ENCODE measurements around the gene ANAPC15.
"Not testable (repeated sequence)": the region's sequence is repeated elsewhere in the genome, so short reads cannot be mapped to it uniquely, and the experiment has no call there.

The ANAPC15 gene

GRCh38 chr11:72112143-72112977 is at the start of gene ANAPC15:
TSS of gene ANAPC15 (minus strand) at chr11:72112695. CDS start at chr11:72111276, 1,419 bp downstream.
- H3K27me3 ChIP-seq (ENCODE audit: low read depth, low read length) = no peaks in the 10 kb centered on the region
- H3K4me1 ChIP-seq (ENCODE audit: control insufficient read depth in 1 of 2, insufficient read depth in 2 of 2, low read length in 2 of 2) = peaks cover 6% of the 10 kb centered on the region in 2 donors
- H3K36me3 ChIP-seq (ENCODE audit: control insufficient read depth in 1 of 2, insufficient read depth in 2 of 2, low read length in 2 of 2) = peaks cover 2 to 15% of the 10 kb centered on the region in 2 donors
- no peaks in the 10 kb centered on the region for H3K9me3 ChIP-seq (ENCODE audit: control insufficient read depth in 1 of 2, low read length in 2 of 2)
- H3K27ac ChIP-seq (ENCODE audit: low read length) = peak within 1 kb of the TSS; percentile 100
- H3K4me3 ChIP-seq (ENCODE audit: low read depth in 1 of 2, low read length in 2 of 2) = peak within 1 kb of the TSS; percentile 61 to 87

GRCh38 chr11:72160319-72160718 is 47.8 kb upstream of the ANAPC15 start:
- Histone ChIP-seq H3K4me3 (ENCODE audit: low read depth in 1 of 2, low read length in 2 of 2) (no peak overlapping the region), H3K9me3 (ENCODE audit: control insufficient read depth in 1 of 2, low read length in 2 of 2) (no peaks in the 10 kb centered on the region), H3K4me1 (ENCODE audit: control insufficient read depth in 1 of 2, insufficient read depth in 2 of 2, low read length in 2 of 2) (no peaks in the 10 kb centered on the region), H3K27me3 (ENCODE audit: low read depth, low read length) (no peaks in the 10 kb centered on the region), H3K27ac (ENCODE audit: low read length) (no peak overlapping the region), H3K36me3 (ENCODE audit: control insufficient read depth in 1 of 2, insufficient read depth in 2 of 2, low read length in 2 of 2) (no peaks in the 10 kb centered on the region)

- H3K27ac ChIP-seq (ENCODE audit: low read length) = no peak overlapping the region
- no peaks in the 10 kb centered on the region for H3K9me3 ChIP-seq (ENCODE audit: control insufficient read depth in 1 of 2, low read length in 2 of 2)
- H3K27me3 ChIP-seq (ENCODE audit: low read depth, low read length) = no peaks in the 10 kb centered on the region
- H3K36me3 ChIP-seq (ENCODE audit: control insufficient read depth in 1 of 2, insufficient read depth in 2 of 2, low read length in 2 of 2) = no peaks in the 10 kb centered on the region
- no peaks in the 10 kb centered on the region for H3K4me1 ChIP-seq (ENCODE audit: control insufficient read depth in 1 of 2, insufficient read depth in 2 of 2, low read length in 2 of 2)
- H3K4me3 ChIP-seq (ENCODE audit: low read depth in 1 of 2, low read length in 2 of 2) = no peak overlapping the region
These were observed 44.6 kb upstream of the ANAPC15 start for GRCh38 chr11:72157131-72157530.

- Histone ChIP-seq H3K4me1 (ENCODE audit: control insufficient read depth in 1 of 2, insufficient read depth in 2 of 2, low read length in 2 of 2) (no peaks in the 10 kb centered on the region), H3K36me3 (ENCODE audit: control insufficient read depth in 1 of 2, insufficient read depth in 2 of 2, low read length in 2 of 2) (no peaks in the 10 kb centered on the region), H3K27me3 (ENCODE audit: low read depth, low read length) (no peaks in the 10 kb centered on the region), H3K27ac (ENCODE audit: low read length) (no peak overlapping the region), H3K9me3 (ENCODE audit: control insufficient read depth in 1 of 2, low read length in 2 of 2) (no peaks in the 10 kb centered on the region), H3K4me3 (ENCODE audit: low read depth in 1 of 2, low read length in 2 of 2) (no peak overlapping the region)
These were observed 43.3 kb upstream of the ANAPC15 start for GRCh38 chr11:72155751-72156150.

- Histone ChIP-seq H3K9me3 (ENCODE audit: control insufficient read depth in 1 of 2, low read length in 2 of 2) (no peaks in the 10 kb centered on the region), H3K27me3 (ENCODE audit: low read depth, low read length) (no peaks in the 10 kb centered on the region), H3K27ac (ENCODE audit: low read length) (no peak overlapping the region), H3K36me3 (ENCODE audit: control insufficient read depth in 1 of 2, insufficient read depth in 2 of 2, low read length in 2 of 2) (no peaks in the 10 kb centered on the region), H3K4me3 (ENCODE audit: low read depth in 1 of 2, low read length in 2 of 2) (no peak overlapping the region), H3K4me1 (ENCODE audit: control insufficient read depth in 1 of 2, insufficient read depth in 2 of 2, low read length in 2 of 2) (no peaks in the 10 kb centered on the region)
These were observed 42.3 kb upstream of the ANAPC15 start for GRCh38 chr11:72154816-72155215.

GRCh38 chr11:72153874-72154273 is 41.4 kb upstream of the ANAPC15 start:
- not testable (repeated sequence) for H3K4me3 ChIP-seq (ENCODE audit: low read depth in 1 of 2, low read length in 2 of 2); H3K4me1 ChIP-seq (ENCODE audit: control insufficient read depth in 1 of 2, insufficient read depth in 2 of 2, low read length in 2 of 2); H3K9me3 ChIP-seq (ENCODE audit: control insufficient read depth in 1 of 2, low read length in 2 of 2)

GRCh38 chr11:72150882-72151281 is 38.4 kb upstream of the ANAPC15 start:
- H3K27me3 ChIP-seq (ENCODE audit: low read depth, low read length) = no peaks in the 10 kb centered on the region
- no peak overlapping the region for H3K27ac ChIP-seq (ENCODE audit: low read length)
- H3K4me3 ChIP-seq (ENCODE audit: low read depth in 1 of 2, low read length in 2 of 2) = no peak overlapping the region
- H3K9me3 ChIP-seq (ENCODE audit: control insufficient read depth in 1 of 2, low read length in 2 of 2) = no peaks in the 10 kb centered on the region
- no peaks in the 10 kb centered on the region for H3K4me1 ChIP-seq (ENCODE audit: control insufficient read depth in 1 of 2, insufficient read depth in 2 of 2, low read length in 2 of 2)
- H3K36me3 ChIP-seq (ENCODE audit: control insufficient read depth in 1 of 2, insufficient read depth in 2 of 2, low read length in 2 of 2) = no peaks in the 10 kb centered on the region

More at GRCh38 chr11:72153874-72154273, 41.4 kb upstream of the ANAPC15 start:
- H3K27ac ChIP-seq (ENCODE audit: low read length); H3K27me3 ChIP-seq (ENCODE audit: low read depth, low read length); H3K36me3 ChIP-seq (ENCODE audit: control insufficient read depth in 1 of 2, insufficient read depth in 2 of 2, low read length in 2 of 2): not testable (repeated sequence)

GRCh38 chr11:72146625-72147024 is 34.1 kb upstream of the ANAPC15 start:
- no peaks in the 10 kb centered on the region for H3K9me3 ChIP-seq (ENCODE audit: control insufficient read depth in 1 of 2, low read length in 2 of 2)
- no peak overlapping the region for H3K4me3 ChIP-seq (ENCODE audit: low read depth in 1 of 2, low read length in 2 of 2)
- no peak overlapping the region for H3K27ac ChIP-seq (ENCODE audit: low read length)
- H3K4me1 ChIP-seq (ENCODE audit: control insufficient read depth in 1 of 2, insufficient read depth in 2 of 2, low read length in 2 of 2) = no peaks in the 10 kb centered on the region
- H3K27me3 ChIP-seq (ENCODE audit: low read depth, low read length) = no peaks in the 10 kb centered on the region
- no peaks in the 10 kb centered on the region for H3K36me3 ChIP-seq (ENCODE audit: control insufficient read depth in 1 of 2, insufficient read depth in 2 of 2, low read length in 2 of 2)

- Histone ChIP-seq H3K4me3 (ENCODE audit: low read depth in 1 of 2, low read length in 2 of 2) (no peak overlapping the region), H3K4me1 (ENCODE audit: control insufficient read depth in 1 of 2, insufficient read depth in 2 of 2, low read length in 2 of 2) (no peaks in the 10 kb centered on the region), H3K9me3 (ENCODE audit: control insufficient read depth in 1 of 2, low read length in 2 of 2) (no peaks in the 10 kb centered on the region), H3K27me3 (ENCODE audit: low read depth, low read length) (no peaks in the 10 kb centered on the region), H3K36me3 (ENCODE audit: control insufficient read depth in 1 of 2, insufficient read depth in 2 of 2, low read length in 2 of 2) (no peaks in the 10 kb centered on the region), H3K27ac (ENCODE audit: low read length) (no peak overlapping the region)
These were observed 32.5 kb upstream of the ANAPC15 start for GRCh38 chr11:72144807-72145565.

GRCh38 chr11:72142543-72142942 is 30.0 kb upstream of the ANAPC15 start:
- H3K4me3 ChIP-seq (ENCODE audit: low read depth in 1 of 2, low read length in 2 of 2); H3K36me3 ChIP-seq (ENCODE audit: control insufficient read depth in 1 of 2, insufficient read depth in 2 of 2, low read length in 2 of 2); H3K27ac ChIP-seq (ENCODE audit: low read length); H3K4me1 ChIP-seq (ENCODE audit: control insufficient read depth in 1 of 2, insufficient read depth in 2 of 2, low read length in 2 of 2); H3K27me3 ChIP-seq (ENCODE audit: low read depth, low read length); H3K9me3 ChIP-seq (ENCODE audit: control insufficient read depth in 1 of 2, low read length in 2 of 2): not testable (repeated sequence)

- not testable (repeated sequence) for H3K36me3 ChIP-seq (ENCODE audit: control insufficient read depth in 1 of 2, insufficient read depth in 2 of 2, low read length in 2 of 2); H3K27ac ChIP-seq (ENCODE audit: low read length); H3K4me3 ChIP-seq (ENCODE audit: low read depth in 1 of 2, low read length in 2 of 2); H3K27me3 ChIP-seq (ENCODE audit: low read depth, low read length); H3K4me1 ChIP-seq (ENCODE audit: control insufficient read depth in 1 of 2, insufficient read depth in 2 of 2, low read length in 2 of 2); H3K9me3 ChIP-seq (ENCODE audit: control insufficient read depth in 1 of 2, low read length in 2 of 2)
These were observed 29.6 kb upstream of the ANAPC15 start for GRCh38 chr11:72142086-72142485.
